Measurements from ENCODE around the gene RO60.

DNA sequence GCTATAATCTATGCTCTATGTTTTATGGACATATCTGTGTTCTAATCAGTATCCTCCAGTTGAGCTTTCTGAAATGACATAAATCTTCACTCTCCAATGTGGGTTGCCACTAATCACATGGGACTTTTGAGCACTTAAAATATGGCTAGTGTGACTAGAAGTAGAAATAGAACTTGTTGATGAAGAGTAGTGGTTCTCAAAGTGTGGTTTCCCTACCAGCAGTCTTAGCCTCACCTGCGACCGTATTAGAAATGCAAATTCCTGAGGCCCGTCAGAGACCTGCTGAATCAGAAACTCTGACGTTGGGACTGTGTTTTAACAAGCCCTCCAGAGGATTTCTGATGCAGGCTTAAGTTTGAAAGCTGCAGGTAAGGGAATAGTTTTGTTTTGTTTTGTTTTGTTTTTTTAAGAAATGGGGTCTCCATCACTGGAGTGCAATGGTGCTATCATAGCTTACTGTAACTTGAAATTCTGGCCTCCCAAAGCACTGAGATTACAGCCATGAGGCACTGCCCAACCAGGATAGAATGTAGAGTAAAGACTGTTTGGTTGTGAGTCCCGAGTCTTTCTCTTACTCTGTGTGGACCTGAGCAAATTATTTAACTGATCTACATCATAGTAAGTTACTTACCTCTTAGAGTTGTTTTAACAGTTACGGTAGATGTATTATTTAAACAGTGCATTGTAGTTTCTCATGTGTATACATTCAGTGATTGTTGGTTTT is 24.1 kb downstream of the RO60 start:
- TF ChIP-seq, protein P1, sequence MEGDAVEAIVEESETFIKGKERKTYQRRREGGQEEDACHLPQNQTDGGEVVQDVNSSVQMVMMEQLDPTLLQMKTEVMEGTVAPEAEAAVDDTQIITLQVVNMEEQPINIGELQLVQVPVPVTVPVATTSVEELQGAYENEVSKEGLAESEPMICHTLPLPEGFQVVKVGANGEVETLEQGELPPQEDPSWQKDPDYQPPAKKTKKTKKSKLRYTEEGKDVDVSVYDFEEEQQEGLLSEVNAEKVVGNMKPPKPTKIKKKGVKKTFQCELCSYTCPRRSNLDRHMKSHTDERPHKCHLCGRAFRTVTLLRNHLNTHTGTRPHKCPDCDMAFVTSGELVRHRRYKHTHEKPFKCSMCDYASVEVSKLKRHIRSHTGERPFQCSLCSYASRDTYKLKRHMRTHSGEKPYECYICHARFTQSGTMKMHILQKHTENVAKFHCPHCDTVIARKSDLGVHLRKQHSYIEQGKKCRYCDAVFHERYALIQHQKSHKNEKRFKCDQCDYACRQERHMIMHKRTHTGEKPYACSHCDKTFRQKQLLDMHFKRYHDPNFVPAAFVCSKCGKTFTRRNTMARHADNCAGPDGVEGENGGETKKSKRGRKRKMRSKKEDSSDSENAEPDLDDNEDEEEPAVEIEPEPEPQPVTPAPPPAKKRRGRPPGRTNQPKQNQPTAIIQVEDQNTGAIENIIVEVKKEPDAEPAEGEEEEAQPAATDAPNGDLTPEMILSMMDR (IDR thresholded peaks at IDR 0.05): no peak
- no peak for TF ChIP-seq POLR2AphosphoS5 (IDR thresholded peaks at IDR 0.05)

Measured in upper lobe of left lung (tissue), 4 donors.